Measurements from ENCODE around the gene D2HGDH. TPM values are rescaled to one million over a fixed set of nuclear protein-coding genes. Genes with fewer than 3 reads are reported as not detected.
"Not testable (repeated sequence)": the region's sequence is repeated elsewhere in the genome, so short reads cannot be mapped to it uniquely, and the experiment has no call there.

D2HGDH gene
- total and polyA plus RNA-seq, 4 donors, result 12.2 to 45.3 (median 27.2) TPM

DNA sequence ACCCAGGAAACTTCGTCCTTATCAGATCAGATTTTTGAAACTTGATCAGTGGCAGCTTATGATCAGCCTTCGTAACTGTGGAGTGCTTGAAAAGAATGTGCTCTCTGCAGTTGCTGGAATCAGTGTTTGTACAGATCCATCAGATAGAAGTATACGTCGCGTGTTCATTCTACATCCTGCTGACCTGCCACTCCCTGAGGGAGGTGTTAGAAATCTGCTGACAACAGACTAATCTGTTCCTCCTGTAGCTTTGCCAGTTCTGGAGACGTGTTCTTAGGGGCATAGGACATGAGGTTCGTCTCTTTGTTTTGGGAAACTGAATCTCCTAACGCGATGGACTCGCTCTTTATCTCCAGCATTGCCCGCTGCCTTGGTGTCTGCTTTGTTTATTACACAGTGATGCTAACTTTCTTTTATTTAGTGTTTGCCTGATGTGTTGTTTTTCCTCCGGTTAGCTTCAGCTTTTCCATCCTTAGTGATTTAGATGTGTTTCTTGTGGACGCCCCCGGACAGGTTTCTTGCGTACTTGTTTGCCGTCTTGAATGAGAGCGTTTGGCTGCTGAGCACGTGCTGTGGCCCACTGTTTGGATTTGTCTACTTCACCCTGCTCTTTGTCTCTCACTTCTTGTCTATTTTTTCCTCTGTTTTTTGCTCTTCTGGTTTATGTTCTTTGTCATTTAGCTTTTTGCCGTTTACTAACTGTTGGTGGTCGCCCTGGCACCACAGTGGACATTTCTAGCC, 24.8 kb downstream of the D2HGDH start:
- Histone ChIP-seq H3K27me3 (ENCODE audit: control insufficient read depth in 3 of 3, insufficient read depth in 3 of 3, low read length in 2 of 3) (no peaks in the 10 kb centered on the region), H3K9ac (ENCODE audit: insufficient read depth in 1 of 2, low read length in 2 of 2) (no peak overlapping the region), H3K36me3 (ENCODE audit: control insufficient read depth in 4 of 4, insufficient read depth in 4 of 4, low read length in 4 of 4) (peaks cover 0 to 27% (median 12%) of the 10 kb centered on the region in 4 donors), H3K4me3 (no peak overlapping the region), H3K9me3 (ENCODE audit: control insufficient read depth in 4 of 4, insufficient read depth in 3 of 4, low read length in 3 of 4) (peaks cover 0 to 2% (median 0%) of the 10 kb centered on the region in 4 donors), H3K4me1 (ENCODE audit: control insufficient read depth in 5 of 5, insufficient read depth in 5 of 5, low read length in 5 of 5) (peaks cover 0 to 10% (median 0%) of the 10 kb centered on the region in 5 donors), H3K27ac (ENCODE audit: low read depth in 1 of 2, low read length in 1 of 2) (no peak overlapping the region)
- TF ChIP-seq, protein P1, sequence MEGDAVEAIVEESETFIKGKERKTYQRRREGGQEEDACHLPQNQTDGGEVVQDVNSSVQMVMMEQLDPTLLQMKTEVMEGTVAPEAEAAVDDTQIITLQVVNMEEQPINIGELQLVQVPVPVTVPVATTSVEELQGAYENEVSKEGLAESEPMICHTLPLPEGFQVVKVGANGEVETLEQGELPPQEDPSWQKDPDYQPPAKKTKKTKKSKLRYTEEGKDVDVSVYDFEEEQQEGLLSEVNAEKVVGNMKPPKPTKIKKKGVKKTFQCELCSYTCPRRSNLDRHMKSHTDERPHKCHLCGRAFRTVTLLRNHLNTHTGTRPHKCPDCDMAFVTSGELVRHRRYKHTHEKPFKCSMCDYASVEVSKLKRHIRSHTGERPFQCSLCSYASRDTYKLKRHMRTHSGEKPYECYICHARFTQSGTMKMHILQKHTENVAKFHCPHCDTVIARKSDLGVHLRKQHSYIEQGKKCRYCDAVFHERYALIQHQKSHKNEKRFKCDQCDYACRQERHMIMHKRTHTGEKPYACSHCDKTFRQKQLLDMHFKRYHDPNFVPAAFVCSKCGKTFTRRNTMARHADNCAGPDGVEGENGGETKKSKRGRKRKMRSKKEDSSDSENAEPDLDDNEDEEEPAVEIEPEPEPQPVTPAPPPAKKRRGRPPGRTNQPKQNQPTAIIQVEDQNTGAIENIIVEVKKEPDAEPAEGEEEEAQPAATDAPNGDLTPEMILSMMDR (IDR thresholded peaks at IDR 0.05; ENCODE audit: control extremely low read depth, extremely low read depth), result no peak
- no peak for ATAC-seq (ENCODE audit: insufficient read depth, low FRiP score)
- DNase-seq, result peak in 2 of 3 donors; percentile 11 to 30
- 87 to 93% methylated on average over 20 of the region's 20 CpGs for WGBS, 2 donors

DNA sequence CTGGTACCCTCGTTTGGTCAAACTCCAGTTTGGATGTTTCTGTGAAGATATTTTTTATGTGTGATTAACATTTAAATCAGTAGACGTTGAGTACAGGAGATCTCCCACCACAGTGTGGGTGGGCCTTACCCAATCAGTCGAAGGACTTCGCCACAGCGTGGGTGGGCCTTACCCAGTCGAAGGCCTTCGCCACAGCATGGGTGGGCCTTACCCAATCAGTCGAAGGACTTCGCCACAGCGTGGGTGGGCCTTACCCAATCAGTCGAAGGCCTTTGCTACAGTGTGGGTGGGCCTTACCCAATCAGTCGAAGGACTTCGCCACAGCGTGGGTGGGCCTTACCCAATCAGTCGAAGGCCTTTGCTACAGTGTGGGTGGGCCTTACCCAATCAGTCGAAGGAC, 25.5 kb downstream of the D2HGDH start:
- not testable (repeated sequence) for H3K27me3 ChIP-seq (ENCODE audit: control insufficient read depth in 3 of 3, insufficient read depth in 3 of 3, low read length in 2 of 3); H3K27ac ChIP-seq (ENCODE audit: low read depth in 1 of 2, low read length in 1 of 2); ATAC-seq (ENCODE audit: insufficient read depth, low FRiP score); H3K4me3 ChIP-seq; H3K9ac ChIP-seq (ENCODE audit: insufficient read depth in 1 of 2, low read length in 2 of 2); DNase-seq; H3K4me1 ChIP-seq (ENCODE audit: control insufficient read depth in 5 of 5, insufficient read depth in 5 of 5, low read length in 5 of 5); H3K9me3 ChIP-seq (ENCODE audit: control insufficient read depth in 4 of 4, insufficient read depth in 3 of 4, low read length in 3 of 4)
- WGBS, 2 donors, result 89 to 93% methylated on average over 10 to 12 of the region's 16 CpGs
- H3K36me3 ChIP-seq (ENCODE audit: control insufficient read depth in 4 of 4, insufficient read depth in 4 of 4, low read length in 4 of 4), result peaks cover 0 to 24% (median 12%) of the 10 kb centered on the region in 4 donors

DNA sequence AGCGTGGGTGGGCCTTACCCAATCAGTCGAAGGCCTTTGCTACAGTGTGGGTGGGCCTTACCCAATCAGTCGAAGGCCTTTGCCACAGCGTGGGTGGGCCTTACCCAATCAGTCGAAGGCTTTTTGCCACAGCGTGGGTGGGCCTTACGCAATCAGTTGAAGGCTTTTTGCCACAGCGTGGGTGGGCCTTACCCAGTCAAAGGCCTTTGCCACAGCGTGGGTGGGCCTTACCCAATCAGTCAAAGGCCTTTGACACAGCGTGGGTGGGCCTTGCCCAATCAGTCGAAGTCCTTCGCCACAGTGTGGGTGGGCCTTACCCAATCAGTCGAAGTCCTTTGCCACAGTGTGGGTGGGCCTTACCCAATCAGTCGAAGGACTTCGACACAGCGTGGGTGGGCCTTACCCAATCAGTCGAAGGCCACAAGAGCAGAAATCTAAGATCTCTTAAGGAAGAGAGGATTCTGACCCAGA, 25.9 kb downstream of the D2HGDH start:
- TF ChIP-seq, protein P1 (IDR thresholded peaks at IDR 0.05; ENCODE audit: control extremely low read depth, extremely low read depth), result no peak
- no peak overlapping the region for H3K27ac ChIP-seq (ENCODE audit: low read depth in 1 of 2, low read length in 1 of 2)
- DNase-seq (peak in 2 of 3 donors; percentile 21 to 34), ATAC-seq (ENCODE audit: insufficient read depth, low FRiP score) (no peak)
- no peak overlapping the region for H3K4me3 ChIP-seq
- H3K36me3 ChIP-seq (ENCODE audit: control insufficient read depth in 4 of 4, insufficient read depth in 4 of 4, low read length in 4 of 4), result peaks cover 0 to 19% (median 12%) of the 10 kb centered on the region in 4 donors
- H3K9ac ChIP-seq (ENCODE audit: insufficient read depth in 1 of 2, low read length in 2 of 2), result no peak overlapping the region
- peaks cover 0 to 2% (median 0%) of the 10 kb centered on the region in 4 donors for H3K9me3 ChIP-seq (ENCODE audit: control insufficient read depth in 4 of 4, insufficient read depth in 3 of 4, low read length in 3 of 4)
- peaks cover 0 to 10% (median 0%) of the 10 kb centered on the region in 5 donors for H3K4me1 ChIP-seq (ENCODE audit: control insufficient read depth in 5 of 5, insufficient read depth in 5 of 5, low read length in 5 of 5)
- H3K27me3 ChIP-seq (ENCODE audit: control insufficient read depth in 3 of 3, insufficient read depth in 3 of 3, low read length in 2 of 3), result no peaks in the 10 kb centered on the region
- 86 to 89% methylated on average over 16 to 17 of the region's 17 CpGs for WGBS, 2 donors

DNA sequence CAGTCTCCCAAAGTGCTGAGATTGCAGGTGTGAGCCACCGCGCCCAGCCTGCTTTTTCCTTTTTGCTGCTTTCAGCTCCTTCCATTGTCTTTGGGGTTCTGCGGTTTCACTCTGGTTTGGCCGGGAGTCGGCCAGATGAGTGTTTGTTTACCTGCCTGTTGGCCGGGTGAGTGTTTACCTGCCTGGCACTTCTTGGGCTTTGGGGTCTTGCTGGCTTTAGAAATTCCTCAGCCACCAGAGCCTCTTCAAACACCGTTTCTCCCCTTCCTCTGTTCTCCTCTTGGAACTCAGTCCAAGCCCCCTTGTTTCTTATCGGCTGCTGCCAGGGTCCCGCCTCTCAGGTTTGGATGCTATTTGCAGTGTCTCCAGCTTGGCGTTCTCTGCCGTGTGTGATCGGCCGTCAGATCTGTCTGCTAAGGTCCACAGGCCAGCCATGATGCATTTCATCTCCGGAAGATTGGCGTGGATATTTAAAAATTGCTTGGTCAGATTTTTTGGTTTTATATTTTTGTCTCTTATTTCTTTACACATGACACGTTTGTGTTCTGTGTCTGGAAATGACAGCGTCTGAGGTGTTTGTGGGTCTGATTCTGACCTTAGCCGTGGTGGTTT, 28.0 kb downstream of the D2HGDH start:
- WGBS, 2 donors, result 66 to 84% methylated on average over 18 of the region's 18 CpGs
- Histone ChIP-seq H3K36me3 (ENCODE audit: control insufficient read depth in 4 of 4, insufficient read depth in 4 of 4, low read length in 4 of 4) (peaks cover 0 to 12% (median 3%) of the 10 kb centered on the region in 4 donors), H3K27ac (ENCODE audit: low read depth in 1 of 2, low read length in 1 of 2) (no peak overlapping the region), H3K4me1 (ENCODE audit: control insufficient read depth in 5 of 5, insufficient read depth in 5 of 5, low read length in 5 of 5) (peaks cover 0 to 10% (median 0%) of the 10 kb centered on the region in 5 donors), H3K4me3 (no peak overlapping the region), H3K27me3 (ENCODE audit: control insufficient read depth in 3 of 3, insufficient read depth in 3 of 3, low read length in 2 of 3) (no peaks in the 10 kb centered on the region), H3K9me3 (ENCODE audit: control insufficient read depth in 4 of 4, insufficient read depth in 3 of 4, low read length in 3 of 4) (peaks cover 0 to 2% (median 0%) of the 10 kb centered on the region in 4 donors), H3K9ac (ENCODE audit: insufficient read depth in 1 of 2, low read length in 2 of 2) (peak overlapping the region in 1 of 2 donors; percentile 11)
- TF ChIP-seq, protein P1 (IDR thresholded peaks at IDR 0.05; ENCODE audit: control extremely low read depth, extremely low read depth), result no peak
- DNase-seq (peak in 2 of 3 donors; percentile 27 to 35), ATAC-seq (ENCODE audit: insufficient read depth, low FRiP score) (no peak)

Data from lung (tissue), 12 donors.